Uterus (tissue), 4 donors: ENCODE data around the gene CACNB2. TPM values are rescaled to one million over a fixed set of nuclear protein-coding genes. Genes with fewer than 3 reads are reported as not detected.

Experiments used
- DNase-seq, 2 donors: peaks; one replicate each; pipeline ENCODE4 v3.0.0-alpha.2; 2019 to 2020
- H3K27ac ChIP-seq, 2 donors: fragments of 200-600 bp; sonication (generic); 1 replicate in 1 of 2; 2 replicates in 1 of 2; pipeline ENCODE4 v1.5.1; 2016 to 2018
- H3K27me3 ChIP-seq, 2 donors: fragments of 200-600 bp; sonication (generic); one replicate each; pipeline ENCODE4 v1.5.1; 2018 to 2019; ENCODE audit warnings: control low read depth in 1 of 2
- H3K36me3 ChIP-seq, 2 donors: fragments of 200-600 bp; sonication (generic); one replicate each; pipeline ENCODE4 v1.5.1; 2019; ENCODE audit warnings: control low read depth in 1 of 2
- H3K4me1 ChIP-seq, 2 donors: fragments of 200-600 bp; sonication (generic); one replicate each; pipeline ENCODE4 v1.5.1; 2018 to 2019; ENCODE audit warnings: control low read depth in 1 of 2
- H3K4me3 ChIP-seq, 2 donors: fragments of 200-600 bp; sonication (generic); 1 replicate in 1 of 2; 2 replicates in 1 of 2; pipeline ENCODE4 v1.5.1; 2018 to 2019; ENCODE audit warnings: mild to moderate bottlenecking in 1 of 2
- H3K9me3 ChIP-seq, 2 donors: fragments of 200-600 bp; sonication (generic); one replicate each; pipeline ENCODE4 v1.5.1; 2019; ENCODE audit warnings: control low read depth in 1 of 2
- CTCF ChIP-seq, 4 experiments: fragments of 200-600 bp in 2 of 4; fragments of 450-650 bp in 2 of 4; sonication (generic) in 2 of 4; IDR thresholded peaks; one replicate each; pipeline ENCODE4 v1.5.1; 2016 to 2019; ENCODE audit warnings: antibody characterized with exemption in 4 of 4, mild to moderate bottlenecking in 2 of 4, moderate library complexity in 1 of 4
- POLR2A ChIP-seq, 2 donors: fragments of 450-650 bp; IDR thresholded peaks; one replicate each; pipeline ENCODE4 v1.6.1; 2016; ENCODE audit warnings: antibody characterized with exemption in 2 of 2, mild to moderate bottlenecking in 1 of 2, moderate library complexity in 1 of 2
- intact Hi-C: fragments of 100-400 bp; cut with DNase I; formaldehyde crosslinking; loops from one replicate; pipeline ENCODE4 v1.15.1; 2023; ENCODE audit warnings: low total_unique reads
- total RNA-seq, 4 donors: library from RNA; depleted of rRNA in 3 of 4; stranded (reverse); fragments of >200 nt in 3 of 4; gene quantifications; one replicate each; pipeline versions ENCODE4 v1.1.0 to v1.2.4, GENCODE V29; 2014 to 2023
- donor health status: DM: yes; HTN: yes; CAD: no.

The CACNB2 gene
- total RNA-seq, 4 donors from 2014 or later: 19.4 to 33.0 (median 27.0) TPM

- Histone ChIP-seq H3K27me3 (no peaks in the 10 kb centered on the region), H3K27ac (no peak overlapping the region), H3K9me3 (no peaks in the 10 kb centered on the region), H3K36me3 (no peaks in the 10 kb centered on the region), H3K4me3 (no peak overlapping the region), H3K4me1 (no peaks in the 10 kb centered on the region)
- no peak for DNase-seq
- intact Hi-C loops: no loop called here
- TF ChIP-seq POLR2A (IDR thresholded peaks at IDR 0.05) (no peak), CTCF (IDR thresholded peaks at IDR 0.05) (no peak)
These were observed 376.6 kb downstream of the CACNB2 start for GRCh38 chr10:18516851-18517250.

GRCh38 chr10:18523025-18523424, 382.8 kb downstream of the CACNB2 start:
- H3K4me3 ChIP-seq: no peak overlapping the region
- intact Hi-C loops: no loop called here

GRCh38 chr10:18523858-18524257, 383.6 kb downstream of the CACNB2 start:
- no peak for DNase-seq
- H3K4me1 ChIP-seq: no peaks in the 10 kb centered on the region
- no peaks in the 10 kb centered on the region for H3K27me3 ChIP-seq
- TF ChIP-seq POLR2A (IDR thresholded peaks at IDR 0.05) (no peak), CTCF (IDR thresholded peaks at IDR 0.05) (no peak)
- H3K4me3 ChIP-seq: no peak overlapping the region
- no peak overlapping the region for H3K27ac ChIP-seq
- no peaks in the 10 kb centered on the region for H3K36me3 ChIP-seq
- H3K9me3 ChIP-seq: no peaks in the 10 kb centered on the region
- intact Hi-C loops: no loop called here

More at GRCh38 chr10:18523025-18523424, 382.8 kb downstream of the CACNB2 start:
- Histone ChIP-seq H3K9me3 (no peaks in the 10 kb centered on the region), H3K36me3 (no peaks in the 10 kb centered on the region), H3K27me3 (no peaks in the 10 kb centered on the region), H3K27ac (no peak overlapping the region), H3K4me1 (no peaks in the 10 kb centered on the region)
- DNase-seq: no peak
- TF ChIP-seq CTCF (IDR thresholded peaks at IDR 0.05): no peak
- no peak for TF ChIP-seq POLR2A (IDR thresholded peaks at IDR 0.05)

GRCh38 chr10:18527687-18528086, 387.5 kb downstream of the CACNB2 start:
- no peak overlapping the region for H3K27ac ChIP-seq
- H3K4me3 ChIP-seq: no peak overlapping the region
- intact Hi-C loops: no loop called here
- TF ChIP-seq CTCF (IDR thresholded peaks at IDR 0.05): no peak
- TF ChIP-seq POLR2A (IDR thresholded peaks at IDR 0.05): no peak
- H3K4me1 ChIP-seq: no peaks in the 10 kb centered on the region
- H3K9me3 ChIP-seq: no peaks in the 10 kb centered on the region
- H3K36me3 ChIP-seq: no peaks in the 10 kb centered on the region
- no peaks in the 10 kb centered on the region for H3K27me3 ChIP-seq
- DNase-seq: no peak

- Histone ChIP-seq H3K27ac (no peak overlapping the region), H3K4me3 (no peak overlapping the region), H3K9me3 (no peaks in the 10 kb centered on the region), H3K27me3 (no peaks in the 10 kb centered on the region), H3K4me1 (no peaks in the 10 kb centered on the region), H3K36me3 (no peaks in the 10 kb centered on the region)
- DNase-seq: no peak
- intact Hi-C loops: no loop called here
- TF ChIP-seq CTCF (IDR thresholded peaks at IDR 0.05): no peak
- TF ChIP-seq POLR2A (IDR thresholded peaks at IDR 0.05): no peak
These were observed 388.1 kb downstream of the CACNB2 start for GRCh38 chr10:18528292-18528691.
